HG03575 (cell line): ENCODE measurements around the gene KCNN3.

Source experiments
- ATAC-seq: cut with Tn5 transposase; IDR thresholded peaks from one replicate; pipeline ENCODE4 v1.9.1; 2021; ENCODE audit not compliant: unreplicated experiment, insufficient number of reproducible peaks, low FRiP score; ENCODE audit errors: extremely low read depth

KCNN3 gene

DNA sequence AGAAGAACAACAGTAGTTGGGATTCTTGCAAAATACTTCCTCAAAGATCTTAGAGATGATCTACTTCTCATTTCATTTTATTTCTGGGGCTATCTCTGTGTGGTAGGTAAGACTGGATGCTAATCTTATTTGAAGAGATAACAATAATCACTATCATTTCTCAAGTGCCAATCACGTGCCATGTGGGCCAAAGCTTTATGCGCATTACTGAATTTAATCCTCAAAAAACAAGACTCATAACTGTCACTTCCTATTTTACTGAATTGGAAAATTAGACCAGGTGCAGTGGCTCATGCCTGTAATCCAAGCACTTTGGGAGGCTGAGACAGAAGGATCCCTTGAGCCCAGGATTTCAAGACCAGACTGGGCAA, 121.7 kb downstream of the KCNN3 start:
- ATAC-seq = no peak

DNA sequence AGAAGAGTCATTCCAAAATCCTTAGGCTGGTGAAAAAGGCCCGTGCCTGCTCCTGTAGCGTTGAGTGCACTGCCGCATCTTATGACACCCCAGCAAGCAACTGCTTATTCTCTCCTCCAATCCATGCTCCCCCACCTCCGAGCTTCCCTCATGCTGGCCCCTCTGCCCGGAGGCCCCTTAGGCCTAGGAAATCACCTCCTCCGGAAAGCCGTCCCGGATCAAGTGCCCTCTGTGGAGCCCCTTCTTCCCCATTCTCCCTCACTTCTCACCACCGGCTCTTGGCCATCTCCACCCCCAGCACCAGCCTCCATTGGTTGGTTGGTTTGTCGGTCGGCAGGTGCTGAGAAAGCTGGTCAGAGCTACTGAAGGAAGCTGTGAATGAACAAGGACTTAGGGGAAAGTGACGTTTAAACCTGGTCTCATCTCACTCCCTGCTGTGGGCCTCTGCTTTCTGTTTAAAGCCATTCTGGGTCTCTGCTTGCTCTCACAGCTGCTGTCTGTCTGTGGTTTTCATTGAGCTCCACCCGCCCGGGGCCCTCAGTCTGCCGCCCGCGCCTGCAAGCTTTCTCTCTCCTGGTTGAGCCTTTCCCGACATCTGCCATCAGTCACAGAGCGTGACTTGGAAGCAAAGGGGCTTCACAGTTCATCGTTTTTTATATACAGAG, 122.2 kb downstream of the KCNN3 start:
- peak; percentile 46 for ATAC-seq

DNA sequence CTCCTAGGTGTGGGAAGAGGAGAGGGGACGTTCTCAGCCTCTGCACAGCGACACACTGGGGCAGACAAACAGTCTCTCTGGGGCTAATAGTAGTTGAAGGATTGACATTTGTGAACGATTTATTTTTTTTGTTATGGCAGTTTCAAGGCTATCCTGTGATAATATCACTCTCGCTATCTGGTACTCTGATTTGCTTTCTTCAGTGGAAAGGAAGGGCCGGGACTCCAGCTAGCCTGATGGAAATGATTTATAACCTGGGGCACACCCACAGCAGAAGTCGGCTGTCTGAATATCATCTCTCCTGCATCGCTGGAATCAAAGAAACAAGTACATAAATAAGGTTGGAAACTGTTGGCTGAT, 122.7 kb downstream of the KCNN3 start:
- no peak for ATAC-seq

DNA sequence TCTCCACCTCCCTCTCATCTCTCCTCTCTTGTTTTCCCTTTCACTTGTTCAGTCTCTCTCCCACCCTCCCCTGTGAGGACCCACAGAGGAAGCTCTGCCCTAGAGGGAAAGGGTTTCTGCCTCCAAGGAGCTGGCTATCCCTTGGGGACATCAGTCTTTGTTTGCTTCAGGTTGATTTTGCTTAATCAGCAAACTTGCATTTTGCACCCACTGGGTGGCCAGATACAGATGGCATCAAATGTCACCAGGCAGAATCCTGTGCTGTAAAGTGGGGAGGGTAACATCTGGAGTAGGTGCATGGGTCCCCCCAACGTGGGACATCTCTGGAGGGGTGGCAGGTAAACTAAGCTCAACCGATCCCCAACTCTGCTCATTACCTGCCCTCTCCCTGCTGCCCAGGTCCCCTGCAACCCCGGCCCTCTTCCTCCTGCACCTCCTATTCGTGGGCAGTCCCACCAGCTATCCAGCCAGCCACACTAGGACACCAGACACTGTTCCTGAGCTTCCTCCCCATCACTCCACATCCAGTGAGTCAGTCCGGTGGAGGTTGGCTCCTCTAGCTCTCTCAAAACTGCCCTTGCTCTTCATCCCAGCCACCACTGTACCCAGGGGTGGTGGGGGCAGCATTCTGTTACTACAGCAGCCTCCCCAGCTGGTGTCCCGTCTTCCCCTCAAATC, 123.3 kb downstream of the KCNN3 start:
- no peak for ATAC-seq

DNA sequence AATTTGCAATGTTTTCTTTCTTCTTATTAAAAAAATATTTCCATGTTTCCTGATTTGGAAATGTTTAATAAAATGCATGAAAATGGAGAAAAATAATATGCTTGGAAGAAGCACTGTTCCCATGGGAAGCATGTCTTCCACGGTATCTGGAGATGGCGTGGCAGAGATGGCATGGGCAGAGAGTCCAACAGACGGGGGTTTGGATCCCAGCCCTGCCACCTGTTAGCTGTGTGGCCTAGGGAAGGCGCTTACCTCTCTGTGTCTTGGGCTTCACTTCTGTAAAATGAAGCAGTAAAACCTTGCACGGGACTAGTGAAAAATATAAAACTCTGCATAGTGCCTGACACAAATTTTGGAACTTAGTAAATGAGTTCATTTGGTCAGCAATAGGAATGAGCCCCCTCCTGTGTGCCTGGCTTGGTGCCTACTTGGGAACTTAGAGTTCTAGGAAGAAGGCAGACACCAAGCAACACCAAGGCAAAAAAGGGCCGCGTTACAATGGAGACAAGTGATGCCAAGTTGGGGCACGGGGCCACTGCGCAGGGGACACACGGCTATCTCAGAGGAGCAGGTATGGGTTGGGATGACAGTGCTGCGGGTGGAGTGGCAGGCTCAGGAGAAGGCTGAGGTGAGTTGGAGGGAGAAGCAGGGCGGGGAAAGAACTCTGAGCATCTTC, 124.2 kb downstream of the KCNN3 start:
- ATAC-seq = no peak

DNA sequence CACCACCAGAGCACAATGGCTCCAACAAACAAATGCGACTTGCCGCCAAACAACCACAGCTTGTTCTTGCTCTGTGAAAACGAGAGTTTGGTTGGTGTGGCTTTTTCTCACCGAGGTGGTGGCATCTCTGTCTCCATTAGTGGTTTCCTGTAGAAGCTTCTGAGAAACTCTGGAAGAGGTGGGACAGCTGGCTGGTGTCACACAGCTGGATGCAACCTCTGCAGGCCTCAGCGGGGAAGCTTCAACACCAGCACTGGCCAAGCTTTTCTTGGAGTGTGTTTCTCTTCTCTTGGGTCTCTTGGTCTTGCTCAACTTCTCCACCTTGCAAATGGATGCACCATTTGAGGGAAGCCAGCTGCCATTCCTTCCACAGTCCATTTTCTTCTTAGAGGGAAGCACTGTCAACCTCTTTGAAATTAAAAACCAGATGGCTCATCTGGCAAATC, 124.8 kb downstream of the KCNN3 start:
- no peak for ATAC-seq

DNA sequence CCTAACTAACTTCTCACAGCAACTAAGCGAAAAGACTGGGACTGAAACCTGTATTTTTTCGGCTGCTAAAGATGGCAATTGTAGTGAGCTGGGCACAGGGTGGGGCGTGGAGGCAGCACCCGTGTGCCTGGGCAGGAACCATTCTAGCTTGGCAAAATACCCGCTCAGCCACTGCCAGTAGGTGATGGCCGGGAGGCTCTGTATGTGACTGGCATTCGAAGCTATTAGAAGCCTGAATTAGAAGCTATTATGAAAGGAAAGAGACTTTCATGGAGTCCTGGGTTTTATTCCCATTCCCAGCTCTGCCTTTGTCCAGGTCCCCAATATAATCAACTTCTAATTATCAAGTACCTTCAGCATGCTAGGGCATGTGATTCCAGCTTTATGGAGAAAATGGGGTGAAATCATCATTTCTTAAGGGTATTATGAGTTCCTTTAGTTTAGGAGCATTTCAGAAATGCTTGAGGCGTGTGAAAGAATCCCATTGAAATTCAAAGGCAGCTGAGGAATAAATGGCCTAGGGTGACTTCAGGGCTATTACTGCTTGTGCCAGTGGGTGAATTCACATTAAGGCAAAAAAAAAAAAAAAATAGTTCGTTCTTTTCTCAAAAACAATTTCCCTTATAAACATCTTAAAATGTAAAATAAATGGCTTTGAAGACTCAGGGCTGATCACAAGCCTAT, 125.6 kb downstream of the KCNN3 start:
- ATAC-seq = no peak

DNA sequence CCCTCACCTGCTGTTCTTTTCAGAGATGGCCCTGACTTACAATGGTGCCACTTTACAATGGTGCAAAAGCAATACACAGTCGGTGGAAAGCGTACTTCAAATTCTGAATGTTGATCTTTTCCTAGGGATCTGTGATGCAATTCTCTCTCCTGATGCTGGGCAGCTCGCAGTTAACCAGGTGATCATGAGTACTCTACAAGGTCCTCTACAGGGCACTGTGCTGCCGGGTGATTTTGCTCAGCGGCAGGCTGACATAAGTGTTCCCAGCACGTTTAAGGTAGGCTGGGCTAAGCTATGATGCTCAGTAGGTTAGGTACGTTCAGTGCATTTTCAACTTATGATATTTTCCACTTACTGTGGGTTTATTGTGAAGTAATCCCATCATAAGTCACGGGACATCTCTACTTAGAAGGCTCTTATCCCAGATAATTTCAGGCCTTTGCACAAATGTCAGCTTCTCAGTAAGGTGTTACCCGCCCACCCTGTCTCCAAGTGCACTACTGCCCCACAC, 126.5 kb downstream of the KCNN3 start:
- ATAC-seq = no peak

DNA sequence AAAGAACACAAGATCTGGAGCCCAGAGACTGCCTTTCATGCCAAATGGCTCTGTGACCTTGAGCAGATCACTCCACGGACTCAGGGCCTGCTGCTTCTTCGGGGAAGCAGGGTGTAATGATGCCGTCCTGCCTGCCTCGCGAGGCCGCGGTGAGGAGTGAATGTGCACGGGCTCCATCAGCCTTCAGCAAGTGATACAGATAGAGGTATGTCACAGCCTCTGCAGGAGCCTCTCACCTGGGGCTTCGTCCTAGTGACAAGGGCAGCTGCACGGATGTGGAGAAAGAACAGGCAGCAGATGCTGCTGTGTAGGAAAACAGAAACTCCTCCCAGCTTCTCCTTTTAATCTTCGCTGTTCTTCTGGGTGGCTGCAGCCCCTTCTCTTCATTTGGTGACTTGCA, 127.5 kb downstream of the KCNN3 start:
- ATAC-seq = no peak

DNA sequence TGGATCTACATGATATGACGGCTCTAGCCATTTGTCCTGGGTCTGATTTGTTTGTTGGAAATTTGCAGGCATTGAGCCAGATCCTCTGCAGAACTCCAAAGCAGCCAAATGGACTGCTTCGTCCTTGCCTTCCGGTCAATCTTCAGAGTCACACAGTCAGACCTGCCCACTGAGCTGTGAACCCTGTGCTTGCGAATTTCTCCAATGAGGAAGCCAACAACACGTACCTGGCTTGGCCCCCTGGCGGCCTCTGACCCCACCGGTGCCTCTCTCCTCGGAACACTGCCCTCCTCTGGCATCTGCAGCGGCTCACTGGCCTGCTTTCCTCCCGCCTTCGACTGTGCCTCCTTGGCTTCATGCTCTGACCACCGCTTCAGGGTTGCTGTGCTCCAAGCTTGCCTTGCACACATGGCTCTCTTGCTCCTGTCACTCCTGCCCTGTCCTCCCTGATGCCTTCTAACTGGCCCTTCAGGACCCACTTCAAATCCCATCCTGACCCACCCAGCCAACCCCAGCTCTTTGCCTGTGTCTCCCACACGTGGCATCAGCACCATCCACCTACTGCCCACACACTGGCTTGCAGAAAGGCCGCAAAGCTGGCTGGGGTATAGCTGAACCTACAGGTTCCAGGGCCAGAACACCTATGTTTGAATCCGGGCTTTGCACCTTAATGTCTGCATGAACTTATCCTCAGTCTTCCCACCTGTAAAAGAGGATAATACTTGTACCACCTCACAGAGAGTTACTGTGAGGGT, 128.2 kb downstream of the KCNN3 start:
- ATAC-seq = no peak

DNA sequence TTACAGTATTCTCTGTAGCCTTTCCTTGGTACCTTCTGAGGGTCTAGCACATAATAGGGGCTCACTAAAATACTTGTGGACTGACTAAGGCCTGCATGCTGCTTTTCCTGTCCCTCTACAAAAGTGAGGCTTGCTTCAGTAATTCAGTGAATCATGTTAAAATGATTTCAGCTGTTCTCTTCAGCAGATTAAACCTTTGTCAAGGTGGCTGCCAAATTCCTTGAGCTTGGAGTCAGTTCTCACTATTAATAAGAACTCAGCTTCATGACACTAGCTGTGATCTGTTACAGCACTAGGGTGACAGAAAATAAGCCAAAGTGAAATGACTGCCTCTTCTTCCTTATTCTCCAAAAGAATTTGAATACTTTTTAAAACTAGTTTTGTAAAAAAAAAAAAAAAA, 128.8 kb downstream of the KCNN3 start:
- no peak for ATAC-seq

DNA sequence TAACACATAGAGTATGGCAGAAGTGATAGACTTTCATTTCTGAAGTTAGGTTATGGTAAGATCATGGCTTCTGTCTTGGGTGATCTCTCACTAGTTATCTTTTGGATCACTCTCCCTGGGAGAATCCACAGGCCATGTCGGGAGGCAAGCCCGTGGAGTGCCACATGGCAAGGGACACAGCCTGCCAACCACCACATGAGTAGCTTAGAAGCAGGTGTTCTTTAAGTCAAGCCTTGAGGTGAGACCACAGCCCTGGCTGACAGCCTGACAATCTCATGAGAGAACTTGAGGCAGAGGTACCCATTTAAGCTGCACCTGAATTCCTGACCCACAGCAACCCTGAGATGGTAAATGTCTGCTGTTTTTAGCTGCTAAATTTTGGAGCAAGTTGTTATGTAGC, 130.4 kb downstream of the KCNN3 start:
- no peak for ATAC-seq

DNA sequence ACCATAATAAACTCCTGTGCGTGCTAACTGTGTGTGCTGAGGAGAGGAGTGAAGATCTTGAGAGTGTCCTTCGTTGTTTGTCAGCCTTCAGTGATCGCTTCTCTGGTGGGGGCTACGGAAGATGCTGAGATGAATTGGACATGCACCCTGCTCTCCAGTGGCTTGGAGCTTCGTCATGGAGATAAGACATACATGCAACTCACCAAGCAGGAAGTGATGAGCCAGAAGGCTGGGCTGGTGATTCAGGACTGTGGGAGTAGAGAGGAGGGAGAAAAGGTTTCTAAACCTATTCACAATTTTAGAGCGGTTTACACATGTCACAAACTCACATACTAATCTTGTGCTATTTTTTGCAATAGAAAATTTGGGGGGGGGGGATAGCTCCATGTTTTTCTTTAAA, 133.2 kb downstream of the KCNN3 start:
- ATAC-seq = no peak

DNA sequence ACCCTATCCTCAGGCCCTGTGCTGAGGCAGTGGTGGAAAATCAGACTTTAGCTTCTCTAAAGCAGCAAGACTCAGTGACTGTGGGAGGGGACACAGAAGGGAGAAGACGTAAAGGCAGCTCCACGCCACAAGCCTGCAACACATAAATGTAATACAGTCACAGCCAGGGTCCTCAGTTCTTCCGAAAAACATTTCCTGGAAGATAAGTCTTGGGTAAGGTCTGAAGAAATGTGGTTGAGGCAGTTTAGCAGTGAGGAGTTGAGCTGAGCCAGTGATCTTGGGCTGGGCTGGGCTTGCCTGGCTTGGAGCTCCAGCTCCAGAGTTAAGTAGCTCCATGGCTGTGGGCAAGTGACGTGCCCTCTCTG, 134.3 kb downstream of the KCNN3 start:
- no peak for ATAC-seq

DNA sequence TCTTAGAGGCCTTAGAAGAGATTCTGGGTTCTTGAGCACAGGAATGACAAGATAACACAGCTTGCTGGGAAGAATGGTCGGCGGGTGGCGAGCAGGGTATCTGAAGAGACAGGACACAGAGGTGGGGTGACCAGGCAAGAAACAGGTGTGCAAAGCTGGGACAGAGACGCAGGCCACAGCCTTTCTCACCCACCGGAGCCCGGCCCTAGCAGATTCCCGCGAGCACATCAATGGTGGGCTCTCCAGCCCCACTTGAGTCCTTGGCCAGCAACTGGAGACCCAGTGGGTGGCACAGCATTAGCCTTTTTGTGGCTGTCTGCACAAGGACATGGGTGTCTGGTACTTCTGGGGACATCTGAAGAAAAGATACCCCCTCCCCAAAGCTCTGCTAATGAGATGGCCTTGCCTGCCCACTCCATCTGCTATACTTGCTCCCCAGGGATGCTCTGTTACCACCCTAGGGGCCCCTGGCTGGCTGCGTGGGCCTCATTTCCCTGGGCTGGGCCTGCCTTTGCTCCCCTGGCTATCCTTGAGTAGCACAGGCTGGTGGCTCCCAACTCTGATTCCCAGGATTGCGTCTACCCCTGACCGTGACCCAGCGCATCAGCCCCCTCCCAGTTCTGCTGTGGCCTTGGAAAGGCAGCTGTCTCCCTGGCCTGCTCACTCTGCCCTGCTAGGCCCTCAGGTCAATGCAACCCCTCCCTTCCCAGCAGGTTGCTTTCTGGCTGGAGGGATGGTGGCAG, 134.8 kb downstream of the KCNN3 start:
- ATAC-seq = no peak

DNA sequence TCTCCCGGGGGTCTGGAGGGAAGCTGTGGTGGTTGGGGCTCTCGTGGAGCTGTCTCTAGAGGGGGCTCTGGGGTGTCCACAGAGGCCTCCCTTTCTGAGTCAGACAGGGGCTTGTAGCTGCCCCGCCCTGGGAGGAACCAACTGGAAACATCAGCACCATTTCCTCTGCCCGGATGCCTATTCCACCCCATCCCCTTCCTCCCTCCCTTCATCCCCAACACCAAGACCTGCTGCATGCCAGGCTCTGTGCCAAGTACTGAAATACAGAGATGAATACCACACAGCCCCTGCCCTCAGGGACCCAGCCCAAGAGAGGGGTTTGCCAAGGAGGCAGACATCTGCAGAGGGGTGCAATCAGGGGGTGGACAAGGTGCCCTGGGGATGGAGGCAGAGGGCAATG, 136.5 kb downstream of the KCNN3 start:
- ATAC-seq = no peak

DNA sequence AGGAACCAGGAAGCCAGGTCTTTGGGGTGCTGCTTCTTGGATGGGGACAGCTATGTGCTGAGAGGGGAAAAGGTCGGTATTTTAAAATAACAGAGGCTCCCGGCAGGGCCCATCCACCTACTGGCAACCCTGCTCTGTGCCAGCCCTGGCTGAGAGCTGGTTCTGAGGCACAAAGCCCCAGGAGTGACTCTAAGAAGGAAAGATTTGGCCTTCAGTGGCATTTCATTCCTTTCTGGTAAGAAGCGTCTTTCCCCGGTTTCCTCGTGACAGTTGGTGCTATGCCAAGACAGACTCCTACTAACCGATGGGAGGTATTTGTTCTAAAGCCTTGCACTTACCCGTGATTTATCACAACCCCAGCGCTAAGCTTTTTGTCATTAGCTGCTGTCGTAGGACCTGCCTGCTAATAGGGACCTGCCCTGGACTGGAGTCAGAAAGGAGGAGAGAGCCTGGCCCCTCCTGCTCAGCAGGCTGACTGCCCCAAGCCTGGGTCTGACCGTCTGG, 139.0 kb downstream of the KCNN3 start:
- no peak for ATAC-seq

DNA sequence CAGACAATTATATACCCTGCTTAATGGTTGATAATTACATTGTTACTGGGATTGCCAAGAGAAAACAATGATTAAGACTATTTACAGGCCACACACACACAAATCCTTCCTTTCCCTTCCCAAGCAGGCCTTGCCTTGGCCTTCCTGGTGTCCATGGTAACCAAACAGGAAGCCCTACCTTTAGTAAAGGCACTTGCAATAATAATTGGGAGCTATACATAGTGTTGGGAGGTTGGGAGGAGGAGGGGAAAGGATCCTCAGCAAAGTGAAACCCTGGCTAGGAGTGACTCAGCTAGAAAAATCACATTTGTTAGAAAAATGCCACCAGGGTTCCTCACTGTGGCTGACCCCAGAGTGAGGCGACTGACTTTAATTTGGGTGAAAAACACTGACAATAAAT, 139.8 kb downstream of the KCNN3 start:
- no peak for ATAC-seq
